GM12872 (cell line): ENCODE results near the gene SENP1.

Source experiments
- TF ChIP-seq, protein P1 (sequence below): IDR thresholded peaks from 3 replicates; pipeline ENCODE4 v1.5.1; 2011; ENCODE audit warnings: low read depth, mild to moderate bottlenecking, low read length, moderate library complexity; ENCODE audit not compliant: insufficient read depth

SENP1 gene

DNA sequence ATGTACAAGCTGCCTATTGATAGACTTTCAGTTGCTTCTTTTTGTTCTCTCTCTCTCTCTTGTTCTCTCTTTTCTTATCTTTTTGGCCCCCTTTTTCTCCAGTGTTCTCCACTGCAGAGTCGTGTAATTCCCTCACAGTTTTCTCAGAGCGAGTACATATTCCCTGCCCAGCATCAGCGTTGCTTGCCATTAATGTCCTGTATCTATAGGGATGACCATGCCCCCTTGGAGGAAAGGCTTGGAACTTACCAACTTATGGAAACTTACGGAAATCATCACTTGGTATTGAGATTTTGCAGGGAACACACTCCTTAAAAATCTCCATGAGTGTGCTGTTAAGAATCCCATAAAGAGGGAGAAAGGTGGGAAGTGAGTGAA, 87.3 kb downstream of the SENP1 start:
- TF ChIP-seq, protein P1, sequence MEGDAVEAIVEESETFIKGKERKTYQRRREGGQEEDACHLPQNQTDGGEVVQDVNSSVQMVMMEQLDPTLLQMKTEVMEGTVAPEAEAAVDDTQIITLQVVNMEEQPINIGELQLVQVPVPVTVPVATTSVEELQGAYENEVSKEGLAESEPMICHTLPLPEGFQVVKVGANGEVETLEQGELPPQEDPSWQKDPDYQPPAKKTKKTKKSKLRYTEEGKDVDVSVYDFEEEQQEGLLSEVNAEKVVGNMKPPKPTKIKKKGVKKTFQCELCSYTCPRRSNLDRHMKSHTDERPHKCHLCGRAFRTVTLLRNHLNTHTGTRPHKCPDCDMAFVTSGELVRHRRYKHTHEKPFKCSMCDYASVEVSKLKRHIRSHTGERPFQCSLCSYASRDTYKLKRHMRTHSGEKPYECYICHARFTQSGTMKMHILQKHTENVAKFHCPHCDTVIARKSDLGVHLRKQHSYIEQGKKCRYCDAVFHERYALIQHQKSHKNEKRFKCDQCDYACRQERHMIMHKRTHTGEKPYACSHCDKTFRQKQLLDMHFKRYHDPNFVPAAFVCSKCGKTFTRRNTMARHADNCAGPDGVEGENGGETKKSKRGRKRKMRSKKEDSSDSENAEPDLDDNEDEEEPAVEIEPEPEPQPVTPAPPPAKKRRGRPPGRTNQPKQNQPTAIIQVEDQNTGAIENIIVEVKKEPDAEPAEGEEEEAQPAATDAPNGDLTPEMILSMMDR: no peak

DNA sequence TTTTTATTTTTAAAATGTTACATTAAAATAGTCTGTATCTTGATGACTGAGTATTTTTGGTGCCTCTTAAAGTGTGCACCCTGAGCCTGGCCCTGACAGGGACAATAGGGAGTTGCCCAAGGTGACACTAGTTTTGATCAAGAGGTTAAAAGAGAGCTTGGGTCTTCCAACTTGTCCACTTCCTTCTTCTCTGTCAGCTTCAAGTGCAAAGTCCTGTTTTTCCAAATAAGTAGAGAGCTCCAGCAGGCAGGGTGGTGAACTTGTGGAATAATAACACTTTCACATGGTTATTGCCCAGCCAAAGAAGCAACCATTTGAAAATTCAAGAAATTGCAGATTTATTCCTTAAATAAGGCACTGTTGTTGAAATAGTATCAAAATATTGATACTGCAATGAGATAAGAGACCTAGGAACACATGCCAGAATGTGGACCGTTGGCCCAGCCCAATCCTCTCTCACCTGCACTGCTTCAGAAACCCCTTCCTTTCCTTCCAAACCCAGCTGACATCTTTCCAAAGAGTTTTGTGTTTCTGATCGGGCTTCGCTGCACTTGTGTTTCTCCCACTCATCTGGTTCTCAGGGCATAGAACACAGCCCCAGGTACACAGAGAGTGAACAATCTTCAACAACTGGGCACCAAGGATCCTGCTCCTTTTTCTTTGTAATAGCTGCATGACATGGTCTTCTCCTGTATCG, 87.8 kb downstream of the SENP1 start:
- TF ChIP-seq, protein P1: no peak

- TF ChIP-seq, protein P1: no peak
These were observed 88.4 kb downstream of the SENP1 start for GRCh38 chr12:48017496-48017895.

- TF ChIP-seq, protein P1: no peak
These were observed 89.4 kb downstream of the SENP1 start for GRCh38 chr12:48016373-48017020.

DNA sequence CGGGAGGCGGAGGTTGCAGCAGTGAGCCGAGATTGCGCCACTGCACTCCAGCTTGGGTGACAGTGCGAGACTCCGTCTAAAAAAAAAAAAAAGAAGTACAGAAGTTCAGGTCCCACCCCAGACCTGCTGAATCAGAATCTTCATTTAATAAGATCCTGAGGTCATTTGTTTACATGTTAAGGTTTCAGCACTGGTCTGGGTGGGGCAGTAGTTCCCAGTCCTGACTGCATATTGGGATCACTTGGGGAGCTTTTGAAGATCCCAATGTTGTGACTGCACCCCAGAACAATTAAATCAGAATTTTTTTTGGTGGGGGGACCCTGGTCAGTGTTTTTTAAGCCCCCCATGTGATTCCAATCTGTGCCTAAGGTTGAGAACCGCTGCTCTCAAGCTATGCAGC, 89.9 kb downstream of the SENP1 start:
- TF ChIP-seq, protein P1: no peak

GRCh38 chr12:48015129-48015528, 90.8 kb downstream of the SENP1 start:
- TF ChIP-seq, protein P1: no peak

DNA sequence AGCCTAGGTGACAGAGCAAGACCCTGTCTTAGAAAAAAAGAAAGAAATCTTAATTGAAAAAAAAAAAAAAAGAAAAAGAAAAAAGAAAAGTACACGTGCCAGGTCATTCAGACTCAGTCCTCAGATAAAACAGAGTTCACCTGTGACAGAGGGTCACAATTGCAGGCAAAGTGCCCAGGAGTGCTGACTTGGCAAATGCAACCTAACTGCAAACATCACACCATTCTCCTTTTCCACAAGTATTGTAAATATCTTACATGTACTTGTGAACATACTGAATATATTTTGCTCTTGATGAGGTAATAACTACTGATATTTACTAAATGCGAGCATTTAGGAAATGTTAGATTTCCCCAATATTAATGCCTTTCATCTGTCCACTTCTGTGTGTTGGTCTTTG, 92.6 kb downstream of the SENP1 start:
- TF ChIP-seq, protein P1: no peak
